Osteocyte (in vitro differentiated cells): Measurements from ENCODE around the gene PROX1. TPM values are rescaled to one million over a fixed set of nuclear protein-coding genes. Genes with fewer than 3 reads are reported as not detected.

ENCODE experiments used
- DNase-seq: peaks from one replicate; pipeline ENCODE4 v3.0.0; 2021; ENCODE audit warnings: mixed read lengths; ENCODE audit not compliant: unreplicated experiment; ENCODE audit errors: extremely low spot score
- H3K27ac Mint-ChIP-seq: one replicate; pipeline ENCODE4 v1.8.0; 2021; ENCODE audit warnings: mild to moderate bottlenecking, mixed read lengths; ENCODE audit not compliant: unreplicated experiment
- H3K27me3 Mint-ChIP-seq: one replicate; pipeline ENCODE4 v1.8.0; 2021; ENCODE audit warnings: mixed read lengths; ENCODE audit not compliant: unreplicated experiment
- H3K36me3 Mint-ChIP-seq: one replicate; pipeline ENCODE4 v1.8.0; 2021; ENCODE audit warnings: mixed read lengths; ENCODE audit not compliant: unreplicated experiment
- H3K4me1 Mint-ChIP-seq: one replicate; pipeline ENCODE4 v1.8.0; 2021; ENCODE audit warnings: mixed read lengths; ENCODE audit not compliant: unreplicated experiment
- H3K4me3 Mint-ChIP-seq: one replicate; pipeline ENCODE4 v1.8.0; 2021; ENCODE audit warnings: mild to moderate bottlenecking, moderate library complexity, mixed read lengths; ENCODE audit not compliant: unreplicated experiment
- H3K9me3 Mint-ChIP-seq: one replicate; pipeline ENCODE4 v1.8.0; 2021; ENCODE audit warnings: mixed read lengths; ENCODE audit not compliant: unreplicated experiment
- total RNA-seq: library from RNA; stranded (reverse); gene quantifications from 2 replicates; pipeline ENCODE4 v1.2.1, GENCODE V29; 2021
- TF ChIP-seq, protein P1 (sequence below): fragments of 200-600 bp; sonication (generic); IDR thresholded peaks from 2 replicates; pipeline ENCODE4 v1.5.0; 2021; ENCODE audit warnings: antibody characterized with exemption, mild to moderate bottlenecking, moderate library complexity

PROX1 gene
- total RNA-seq, 1 donor from 2014 or later, result 0.32 TPM

DNA sequence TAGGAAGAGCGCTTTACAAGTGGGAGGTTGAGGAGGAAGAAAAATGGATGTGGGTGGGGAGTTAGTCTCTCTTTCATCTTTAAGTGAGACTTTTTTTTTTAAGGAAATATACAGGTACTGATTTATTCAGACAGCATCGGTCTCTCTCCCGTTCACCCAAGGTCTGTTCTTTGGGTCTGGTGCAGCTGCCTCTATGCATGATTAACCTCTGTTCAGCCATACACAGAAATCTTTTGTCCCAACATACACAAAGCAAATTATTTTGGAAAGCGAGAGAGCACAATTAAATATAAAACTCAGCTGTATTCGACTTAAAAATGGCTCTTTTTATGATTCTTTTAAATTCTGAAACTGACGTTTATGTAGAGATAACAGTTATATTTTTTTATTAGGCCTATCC is 11.0 kb downstream of the PROX1 start:
- H3K27me3 Mint-ChIP-seq, result peaks cover 9% of the 10 kb centered on the region
- no peak overlapping the region for H3K4me3 Mint-ChIP-seq
- no peak for DNase-seq
- H3K9me3 Mint-ChIP-seq, result no peaks in the 10 kb centered on the region
- H3K36me3 Mint-ChIP-seq, result no peaks in the 10 kb centered on the region
- TF ChIP-seq, protein P1, sequence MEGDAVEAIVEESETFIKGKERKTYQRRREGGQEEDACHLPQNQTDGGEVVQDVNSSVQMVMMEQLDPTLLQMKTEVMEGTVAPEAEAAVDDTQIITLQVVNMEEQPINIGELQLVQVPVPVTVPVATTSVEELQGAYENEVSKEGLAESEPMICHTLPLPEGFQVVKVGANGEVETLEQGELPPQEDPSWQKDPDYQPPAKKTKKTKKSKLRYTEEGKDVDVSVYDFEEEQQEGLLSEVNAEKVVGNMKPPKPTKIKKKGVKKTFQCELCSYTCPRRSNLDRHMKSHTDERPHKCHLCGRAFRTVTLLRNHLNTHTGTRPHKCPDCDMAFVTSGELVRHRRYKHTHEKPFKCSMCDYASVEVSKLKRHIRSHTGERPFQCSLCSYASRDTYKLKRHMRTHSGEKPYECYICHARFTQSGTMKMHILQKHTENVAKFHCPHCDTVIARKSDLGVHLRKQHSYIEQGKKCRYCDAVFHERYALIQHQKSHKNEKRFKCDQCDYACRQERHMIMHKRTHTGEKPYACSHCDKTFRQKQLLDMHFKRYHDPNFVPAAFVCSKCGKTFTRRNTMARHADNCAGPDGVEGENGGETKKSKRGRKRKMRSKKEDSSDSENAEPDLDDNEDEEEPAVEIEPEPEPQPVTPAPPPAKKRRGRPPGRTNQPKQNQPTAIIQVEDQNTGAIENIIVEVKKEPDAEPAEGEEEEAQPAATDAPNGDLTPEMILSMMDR, result no peak
- H3K4me1 Mint-ChIP-seq, result no peaks in the 10 kb centered on the region
- no peak overlapping the region for H3K27ac Mint-ChIP-seq

DNA sequence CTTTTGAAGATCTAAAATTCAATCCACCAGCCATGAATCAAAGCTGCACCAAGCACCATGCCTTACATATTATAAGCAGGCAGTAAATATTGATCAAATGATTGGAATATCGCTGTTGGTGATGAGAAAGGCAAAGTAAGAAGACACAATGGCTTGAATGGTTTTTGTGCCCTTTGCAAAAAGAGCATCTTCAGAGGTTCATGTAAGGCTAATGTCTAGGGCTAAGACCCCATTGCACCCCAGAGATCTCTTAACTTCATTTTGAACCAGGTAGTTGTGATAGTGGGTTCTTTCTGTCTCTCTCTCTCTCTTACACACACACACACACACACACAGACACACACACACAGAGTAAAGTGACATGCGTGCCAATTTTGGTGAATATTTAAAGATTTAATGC is 12.0 kb downstream of the PROX1 start:
- H3K27ac Mint-ChIP-seq, result no peak overlapping the region
- TF ChIP-seq, protein P1, result no peak
- no peaks in the 10 kb centered on the region for H3K9me3 Mint-ChIP-seq
- no peak for DNase-seq
- peaks cover 8% of the 10 kb centered on the region for H3K27me3 Mint-ChIP-seq
- H3K36me3 Mint-ChIP-seq, result no peaks in the 10 kb centered on the region
- no peaks in the 10 kb centered on the region for H3K4me1 Mint-ChIP-seq
- H3K4me3 Mint-ChIP-seq, result no peak overlapping the region

DNA sequence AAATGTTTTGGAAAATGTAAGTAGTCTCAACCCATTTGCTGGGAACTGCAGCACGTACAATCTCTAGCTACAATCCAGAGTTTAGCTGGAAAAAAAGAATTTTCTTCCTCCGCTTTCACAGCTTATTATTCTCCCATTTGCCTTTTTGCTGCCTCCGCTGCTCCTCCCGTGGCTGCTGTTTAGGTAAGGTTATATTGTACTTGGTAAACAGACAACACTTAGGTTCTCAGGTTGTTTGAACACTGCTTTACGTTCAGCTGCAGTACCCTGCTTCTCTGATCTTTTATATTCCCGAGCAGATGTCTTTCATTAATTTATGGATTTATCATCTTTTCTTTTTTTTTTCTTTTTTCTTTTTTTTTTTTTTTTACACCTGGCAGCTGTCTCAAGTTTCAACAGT is 14.3 kb downstream of the PROX1 start:
- no peaks in the 10 kb centered on the region for H3K36me3 Mint-ChIP-seq
- no peaks in the 10 kb centered on the region for H3K4me1 Mint-ChIP-seq
- H3K9me3 Mint-ChIP-seq, result no peaks in the 10 kb centered on the region
- no peak overlapping the region for H3K27ac Mint-ChIP-seq
- no peak for DNase-seq
- TF ChIP-seq, protein P1, result no peak
- H3K27me3 Mint-ChIP-seq, result peaks cover 4% of the 10 kb centered on the region
- H3K4me3 Mint-ChIP-seq, result no peak overlapping the region

DNA sequence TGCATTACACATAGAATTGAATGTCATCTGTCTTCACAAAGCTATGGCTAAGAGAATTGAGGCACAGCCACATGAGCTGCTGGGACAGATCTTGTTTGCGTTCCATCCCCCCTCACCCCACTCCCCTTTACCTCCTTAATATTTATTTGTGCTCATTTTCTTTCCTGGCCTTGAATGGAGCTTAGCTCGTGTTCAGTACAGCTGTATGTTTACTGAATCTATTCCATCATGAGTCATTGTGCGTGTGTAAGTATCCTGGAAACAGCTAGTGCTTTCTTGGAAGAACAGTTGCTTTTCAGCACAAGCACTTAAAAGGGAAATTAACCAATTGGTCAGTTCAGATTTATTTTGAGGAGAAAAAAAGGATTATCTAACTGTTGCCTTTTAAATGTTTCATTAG is 14.7 kb downstream of the PROX1 start:
- TF ChIP-seq, protein P1, result no peak
- no peak overlapping the region for H3K27ac Mint-ChIP-seq
- no peaks in the 10 kb centered on the region for H3K9me3 Mint-ChIP-seq
- no peak overlapping the region for H3K4me3 Mint-ChIP-seq
- no peaks in the 10 kb centered on the region for H3K36me3 Mint-ChIP-seq
- DNase-seq, result no peak
- H3K27me3 Mint-ChIP-seq, result peaks cover 4% of the 10 kb centered on the region
- H3K4me1 Mint-ChIP-seq, result no peaks in the 10 kb centered on the region

DNA sequence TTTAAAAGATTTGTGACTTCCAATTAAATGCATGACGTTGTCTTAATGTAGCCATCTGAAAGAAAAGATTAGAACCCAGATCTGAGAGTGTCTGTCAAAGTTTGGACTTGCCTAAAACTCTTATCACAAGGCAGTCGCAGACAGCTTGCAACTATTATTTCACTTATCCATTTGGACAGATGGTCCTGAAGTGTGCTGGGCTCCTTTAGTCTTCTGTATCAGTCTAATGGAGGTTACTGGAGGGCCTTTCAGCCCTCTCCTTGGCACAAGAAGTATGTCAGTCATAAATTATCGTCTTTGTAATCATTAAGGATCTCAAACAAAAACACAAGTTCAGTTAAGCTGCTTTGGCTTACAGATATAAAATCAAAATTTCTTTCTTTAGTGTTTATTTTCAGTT is 15.5 kb downstream of the PROX1 start:
- H3K27ac Mint-ChIP-seq, result no peak overlapping the region
- no peak overlapping the region for H3K4me3 Mint-ChIP-seq
- H3K4me1 Mint-ChIP-seq, result no peaks in the 10 kb centered on the region

More for the DNA sequence above, 15.5 kb downstream of the PROX1 start:
- H3K27me3 Mint-ChIP-seq, result peaks cover 4% of the 10 kb centered on the region
- TF ChIP-seq, protein P1, result no peak
- no peak for DNase-seq
- no peaks in the 10 kb centered on the region for H3K9me3 Mint-ChIP-seq
- H3K36me3 Mint-ChIP-seq, result no peaks in the 10 kb centered on the region
